ENCODE measurements around the gene SCGB1A1. TPM values are rescaled to one million over a fixed set of nuclear protein-coding genes. Genes with fewer than 3 reads are reported as not detected.

The SCGB1A1 gene
- polyA plus RNA-seq, 1 of the 3 experiments (the other 2 are of a cell fraction), result not detected

DNA sequence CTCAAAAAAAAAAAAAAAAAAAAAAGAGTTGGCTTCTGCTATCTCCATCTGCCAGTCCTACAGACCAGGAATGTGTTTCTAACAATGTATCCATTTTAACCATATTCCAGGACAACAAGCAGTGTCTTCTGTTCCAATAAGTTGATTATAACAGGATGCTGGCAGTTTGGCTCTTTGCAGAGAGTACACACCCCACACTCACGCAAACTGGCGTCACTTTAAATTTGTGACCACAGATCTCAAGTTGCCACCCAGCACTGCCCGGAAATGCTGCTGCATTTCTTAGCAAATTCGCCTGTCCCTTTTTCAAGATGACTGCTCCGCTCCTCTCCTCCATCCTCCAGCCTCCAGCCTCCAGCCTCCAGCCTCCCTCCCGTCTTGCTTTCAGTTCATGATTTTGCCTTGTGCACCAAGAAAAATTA, 44.3 kb downstream of the SCGB1A1 start:
- TF ChIP-seq RCOR1 (IDR thresholded peaks at IDR 0.05; ENCODE audit: low read length) (peak; percentile 30; the same call in 1 of the 2 replicates), POLR2AphosphoS5 (IDR thresholded peaks at IDR 0.05; ENCODE audit: low read depth, low read length) (no peak)
- peaks cover 5% of the 10 kb centered on the region for H3F3A ChIP-seq (replicated peaks; ENCODE audit: insufficient read depth)
- ChIA-PET CTCF (interaction anchor here (1.6 kb wide), 1 partner anchor 12 kb away, joined by 3 read pairs; no protein-coding TSS in a partner anchor), POLR2A (interaction anchor here (0.7 kb wide), 1 partner anchor 19 kb away, joined by 6 read pairs; no protein-coding TSS in a partner anchor)
- no peak for DNase-seq
- no peak overlapping the region for H2AFZ ChIP-seq (ENCODE audit: low read depth)
- no peaks in the 10 kb centered on the region for H3K9me3 ChIP-seq
- no peaks in the 10 kb centered on the region for H3K27me3 ChIP-seq (ENCODE audit: insufficient read depth)
- H3K36me3 ChIP-seq (replicated peaks in 1 of 2; ENCODE audit: control insufficient read depth in 1 of 2, insufficient read depth in 2 of 2, low read length in 1 of 2), result no peaks in the 10 kb centered on the region
- peaks cover 4 to 9% of the 10 kb centered on the region in 2 experiments; a peak in 3 of 4 replicates for H3K4me1 ChIP-seq (ENCODE audit: control insufficient read depth in 1 of 2, insufficient read depth in 2 of 2, low read depth in 1 of 2, low read length in 1 of 2)
- no peaks in the 10 kb centered on the region for H4K20me1 ChIP-seq (ENCODE audit: insufficient read depth)
- no peaks in the 10 kb centered on the region for H3K9me2 ChIP-seq
- 74% methylated on average over 6 of the region's 6 CpGs for WGBS (ENCODE audit: low lambda C conversion rate)
- H3K27ac ChIP-seq (ENCODE audit: low read depth in 2 of 2, low read length in 1 of 2), result no peak overlapping the region
- H3K79me2 ChIP-seq (ENCODE audit: insufficient read depth), result no peaks in the 10 kb centered on the region
- H3K4me3 ChIP-seq (ENCODE audit: low read depth in 2 of 2, low read length in 1 of 2), result no peak overlapping the region
- H3K9ac ChIP-seq, result no peak overlapping the region
- H3K4me2 ChIP-seq, result no peak overlapping the region

DNA sequence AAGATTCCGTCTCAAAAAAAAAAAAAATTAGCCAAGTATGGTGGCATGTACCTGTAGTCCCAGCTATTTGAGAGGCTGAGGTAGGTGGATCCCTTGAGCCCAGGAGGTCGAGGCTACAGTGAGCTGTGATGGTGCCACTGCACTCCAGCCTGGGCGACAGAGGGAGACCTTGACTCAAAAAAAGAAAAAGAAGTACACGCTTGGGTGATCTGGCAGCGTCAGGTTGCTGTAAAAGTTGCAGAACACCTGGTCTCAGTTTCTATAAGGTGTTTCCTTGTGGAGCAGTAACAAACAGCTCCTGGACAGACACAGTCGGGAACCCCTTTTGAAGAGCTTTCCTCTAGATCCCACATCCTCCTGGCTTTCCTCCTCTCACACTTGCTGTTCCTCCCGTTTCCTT, 45.8 kb downstream of the SCGB1A1 start:
- H3K4me1 ChIP-seq (ENCODE audit: control insufficient read depth in 1 of 2, insufficient read depth in 2 of 2, low read depth in 1 of 2, low read length in 1 of 2), result peaks cover 4 to 9% of the 10 kb centered on the region in 2 experiments; a peak in 3 of 4 replicates
- H3K9ac ChIP-seq, result no peak overlapping the region
- H3K4me2 ChIP-seq, result no peak overlapping the region
- no peak overlapping the region for H2AFZ ChIP-seq (ENCODE audit: low read depth)
- 89% methylated on average over 7 of the region's 7 CpGs for WGBS (ENCODE audit: low lambda C conversion rate)
- no peak for DNase-seq
- H3F3A ChIP-seq (replicated peaks; ENCODE audit: insufficient read depth), result peaks cover 5% of the 10 kb centered on the region
- no peaks in the 10 kb centered on the region for H3K36me3 ChIP-seq (replicated peaks in 1 of 2; ENCODE audit: control insufficient read depth in 1 of 2, insufficient read depth in 2 of 2, low read length in 1 of 2)
- no peaks in the 10 kb centered on the region for H3K27me3 ChIP-seq (ENCODE audit: insufficient read depth)
- no peak overlapping the region for H3K4me3 ChIP-seq (ENCODE audit: low read depth in 2 of 2, low read length in 1 of 2)
- no peaks in the 10 kb centered on the region for H3K9me3 ChIP-seq
- ChIA-PET CTCF (no interaction called here), POLR2A (no interaction called here)
- TF ChIP-seq RCOR1 (IDR thresholded peaks at IDR 0.05; ENCODE audit: low read length) (no peak), FOSL2 (IDR thresholded peaks at IDR 0.05; ENCODE audit: borderline replicate concordance, low read depth) (no peak), SIN3A (IDR thresholded peaks at IDR 0.05; ENCODE audit: borderline replicate concordance, low read depth, low read length) (no peak)
- no peaks in the 10 kb centered on the region for H3K9me2 ChIP-seq
- H3K79me2 ChIP-seq (ENCODE audit: insufficient read depth), result no peaks in the 10 kb centered on the region
- H4K20me1 ChIP-seq (ENCODE audit: insufficient read depth), result no peaks in the 10 kb centered on the region
- no peak overlapping the region for H3K27ac ChIP-seq (ENCODE audit: low read depth in 2 of 2, low read length in 1 of 2)

DNA sequence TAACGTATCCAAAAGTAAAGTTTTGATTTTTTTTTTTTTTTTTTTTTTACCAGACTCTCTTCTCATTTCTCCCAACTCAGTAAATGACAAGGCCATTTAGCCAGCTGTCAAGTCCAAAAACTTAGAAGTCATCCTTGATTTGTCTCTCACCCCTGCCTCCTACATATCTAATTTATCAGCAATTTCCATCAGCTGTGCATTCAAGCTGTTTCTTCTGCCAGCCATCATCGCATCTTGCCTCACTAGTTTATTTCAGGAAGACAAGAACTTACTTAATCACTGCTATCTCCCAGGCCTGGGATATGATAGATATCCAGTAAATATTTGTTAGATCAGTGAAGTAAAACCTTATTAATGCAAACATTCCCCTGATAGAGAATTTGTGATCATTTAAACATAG, 47.6 kb downstream of the SCGB1A1 start:
- WGBS (ENCODE audit: low lambda C conversion rate), result 78% methylated on average over 2 of the region's 2 CpGs
- no peaks in the 10 kb centered on the region for H3K27me3 ChIP-seq (ENCODE audit: insufficient read depth)
- H3K36me3 ChIP-seq (replicated peaks in 1 of 2; ENCODE audit: control insufficient read depth in 1 of 2, insufficient read depth in 2 of 2, low read length in 1 of 2), result no peaks in the 10 kb centered on the region
- no peaks in the 10 kb centered on the region for H3K9me2 ChIP-seq
- ChIA-PET CTCF (interaction anchor here (1.3 kb wide), 1 partner anchor 42 kb away, joined by 4 read pairs; no protein-coding TSS in a partner anchor), POLR2A (interaction anchor here (0.7 kb wide), 1 partner anchor 84 kb away, joined by 3 read pairs; no protein-coding TSS in a partner anchor)
- H4K20me1 ChIP-seq (ENCODE audit: insufficient read depth), result no peaks in the 10 kb centered on the region
- no peaks in the 10 kb centered on the region for H3K79me2 ChIP-seq (ENCODE audit: insufficient read depth)
- peaks cover 4 to 9% of the 10 kb centered on the region in 2 experiments; a peak in 3 of 4 replicates for H3K4me1 ChIP-seq (ENCODE audit: control insufficient read depth in 1 of 2, insufficient read depth in 2 of 2, low read depth in 1 of 2, low read length in 1 of 2)
- H3F3A ChIP-seq (replicated peaks; ENCODE audit: insufficient read depth), result peaks cover 9% of the 10 kb centered on the region
- no peak overlapping the region for H3K4me3 ChIP-seq (ENCODE audit: low read depth in 2 of 2, low read length in 1 of 2)
- no peaks in the 10 kb centered on the region for H3K9me3 ChIP-seq
- TF ChIP-seq, protein P1, sequence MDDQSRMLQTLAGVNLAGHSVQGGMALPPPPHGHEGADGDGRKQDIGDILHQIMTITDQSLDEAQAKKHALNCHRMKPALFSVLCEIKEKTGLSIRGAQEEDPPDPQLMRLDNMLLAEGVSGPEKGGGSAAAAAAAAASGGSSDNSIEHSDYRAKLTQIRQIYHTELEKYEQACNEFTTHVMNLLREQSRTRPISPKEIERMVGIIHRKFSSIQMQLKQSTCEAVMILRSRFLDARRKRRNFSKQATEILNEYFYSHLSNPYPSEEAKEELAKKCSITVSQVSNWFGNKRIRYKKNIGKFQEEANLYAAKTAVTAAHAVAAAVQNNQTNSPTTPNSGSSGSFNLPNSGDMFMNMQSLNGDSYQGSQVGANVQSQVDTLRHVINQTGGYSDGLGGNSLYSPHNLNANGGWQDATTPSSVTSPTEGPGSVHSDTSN (IDR thresholded peaks at IDR 0.05), result 0 out of 2 replicates have a peak, but pooled peaks have one; percentile 7
- no peak for TF ChIP-seq MEF2A (IDR thresholded peaks at IDR 0.05; ENCODE audit: borderline replicate concordance, low read depth)
- DNase-seq, result no peak
- no peak overlapping the region for H3K4me2 ChIP-seq
- no peak overlapping the region for H3K27ac ChIP-seq (ENCODE audit: low read depth in 2 of 2, low read length in 1 of 2)
- H2AFZ ChIP-seq (ENCODE audit: low read depth), result no peak overlapping the region
- H3K9ac ChIP-seq, result no peak overlapping the region

Data from SK-N-SH (cell line).